IMR-90 (cell line): ENCODE measurements around the gene ERBB4. TPM values are rescaled to one million over a fixed set of nuclear protein-coding genes. Genes with fewer than 3 reads are reported as not detected.

ENCODE experiments used
- ATAC-seq: fragments of 200-7000 bp; cut with Tn5 transposase; 2 replicates; pipeline ENCODE4 v1.9.1; 2020; ENCODE audit warnings: low read depth, mild to moderate bottlenecking, moderate library complexity
- BruUV-seq: library from RNA; stranded (reverse); fragments of 400-500 nt; replicated peaks from 2 replicates; lab custom pipeline; 2021; lab: Mats Ljungman, UMichigan
- CTCF ChIA-PET: fragments of 300-600 bp; formaldehyde crosslinking; extraction: SDS; loops from one replicate; lab custom pipeline; 2021; ENCODE audit warnings: antibody characterized with exemption; lab: Yijun Ruan, JAX
- POLR2A ChIA-PET: fragments of 300-600 bp; sonication (Branson Sonifier 250); formaldehyde crosslinking; loops from one replicate; lab custom pipeline; 2022; ENCODE audit warnings: antibody characterized with exemption; ENCODE audit not compliant: unreplicated experiment; lab: Charles Lee
- DNase-seq: peaks from one replicate; pipeline ENCODE4 v3.0.0; 2013
- H2AFZ ChIP-seq: replicated peaks from 2 replicates; pipeline ENCODE3; 2013; ENCODE audit warnings: low read length, mild to moderate bottlenecking; ENCODE audit not compliant: poor library complexity
- H2AK5ac ChIP-seq: 2 replicates; pipeline ENCODE4 v1.6.1; 2013; ENCODE audit warnings: low read depth, low read length, inconsistent platforms
- H2AK9ac ChIP-seq: replicated peaks from 2 replicates; pipeline ENCODE3; 2013; ENCODE audit warnings: mild to moderate bottlenecking, low read depth, low read length, moderate library complexity; ENCODE audit not compliant: poor library complexity
- H2BK120ac ChIP-seq: 2 replicates; pipeline ENCODE4 v1.6.1; 2013; ENCODE audit warnings: low read depth, low read length, inconsistent platforms
- H2BK15ac ChIP-seq: 3 replicates; pipeline ENCODE4 v1.6.1; 2013; ENCODE audit warnings: low read depth, low read length, inconsistent platforms
- H2BK20ac ChIP-seq: 2 replicates; pipeline ENCODE4 v1.6.1; 2013; ENCODE audit warnings: low read depth, mild to moderate bottlenecking, inconsistent platforms, low read length, moderate library complexity
- H2BK5ac ChIP-seq: 2 replicates; pipeline ENCODE4 v1.6.1; 2013; ENCODE audit warnings: mild to moderate bottlenecking, low read depth, low read length, inconsistent platforms; ENCODE audit not compliant: poor library complexity, severe bottlenecking
- H3K14ac ChIP-seq: replicated peaks from 2 replicates; pipeline ENCODE4 v1.6.1; 2013; ENCODE audit warnings: low read depth, low read length, inconsistent platforms
- H3K18ac ChIP-seq: 2 replicates; pipeline ENCODE4 v1.6.1; 2013; ENCODE audit warnings: low read depth, low read length, control low read depth
- H3K23ac ChIP-seq: 2 replicates; pipeline ENCODE4 v1.6.1; 2013; ENCODE audit warnings: low read depth, low read length, inconsistent platforms
- H3K27ac ChIP-seq: 2 replicates; pipeline ENCODE4 v1.5.1; 2013; ENCODE audit warnings: mild to moderate bottlenecking, control low read depth, low read length; ENCODE audit not compliant: insufficient read depth
- H3K27me3 ChIP-seq: 2 replicates; pipeline ENCODE4 v1.6.1; 2013; ENCODE audit warnings: low read length; ENCODE audit not compliant: control insufficient read depth, insufficient read depth
- H3K36me3 ChIP-seq: 2 replicates; pipeline ENCODE4 v1.6.1; 2013; ENCODE audit warnings: low read length, mixed read lengths; ENCODE audit not compliant: control insufficient read depth, insufficient read depth
- H3K4ac ChIP-seq: 2 replicates; pipeline ENCODE4 v1.6.1; 2013; ENCODE audit warnings: low read depth, low read length, inconsistent platforms
- H3K4me1 ChIP-seq: 2 replicates; pipeline ENCODE4 v1.6.1; 2013; ENCODE audit warnings: low read length, mixed read lengths; ENCODE audit not compliant: control insufficient read depth, insufficient read depth
- H3K4me2 ChIP-seq: 2 replicates; pipeline ENCODE4 v1.6.1; 2013; ENCODE audit warnings: low read depth, mild to moderate bottlenecking, control low read depth, low read length, moderate library complexity
- H3K4me3 ChIP-seq: 2 replicates; pipeline ENCODE4 v1.5.1; 2013; ENCODE audit warnings: low read depth, mild to moderate bottlenecking, control low read depth, low read length, moderate library complexity; ENCODE audit not compliant: insufficient read depth
- H3K56ac ChIP-seq: 2 replicates; pipeline ENCODE4 v1.6.1; 2013; ENCODE audit warnings: low read length, inconsistent platforms; ENCODE audit not compliant: insufficient read depth; ENCODE audit errors: extremely low read depth
- H3K79me1 ChIP-seq, 2 experiments: 2 replicates each; pipeline ENCODE4 v1.6.1; 2013; ENCODE audit warnings: low read length in 2 of 2, inconsistent platforms in 1 of 2, low read depth in 1 of 2
- H3K9ac ChIP-seq: 2 replicates; pipeline ENCODE4 v1.6.1; 2013; ENCODE audit warnings: low read depth, low read length, control low read depth
- H3K9me1 ChIP-seq: 2 replicates; pipeline ENCODE4 v1.6.1; 2013; ENCODE audit warnings: low read length, inconsistent platforms; ENCODE audit not compliant: insufficient read depth
- H3K9me3 ChIP-seq: 2 replicates; pipeline ENCODE4 v1.6.1; 2013; ENCODE audit warnings: low read length; ENCODE audit not compliant: control insufficient read depth, insufficient read depth
- H4K20me1 ChIP-seq: 2 replicates; pipeline ENCODE4 v1.6.1; 2013; ENCODE audit warnings: low read length, inconsistent platforms; ENCODE audit not compliant: insufficient read depth
- H4K5ac ChIP-seq: 2 replicates; pipeline ENCODE4 v1.6.1; 2013; ENCODE audit warnings: mild to moderate bottlenecking, low read depth, low read length, control low read depth
- H4K8ac ChIP-seq, 2 experiments: 2 replicates each; pipeline ENCODE4 v1.6.1; 2013; ENCODE audit warnings: low read depth in 2 of 2, low read length in 2 of 2, control low read depth in 1 of 2, inconsistent platforms in 1 of 2
- H4K91ac ChIP-seq: 2 replicates; pipeline ENCODE4 v1.6.1; 2013; ENCODE audit warnings: low read depth, low read length, inconsistent platforms; ENCODE audit not compliant: insufficient read depth
- BHLHE40 ChIP-seq: fragments of 150-350 bp; IDR thresholded peaks from 2 replicates; pipeline ENCODE4 v1.6.1; 2016; ENCODE audit warnings: mild to moderate bottlenecking, low read depth, low read length
- CEBPB ChIP-seq: IDR thresholded peaks from 2 replicates; pipeline ENCODE4 v1.6.1; 2012; ENCODE audit warnings: low read depth, low read length, improper control_type of control experiment
- CHD1 ChIP-seq: IDR thresholded peaks from 2 replicates; pipeline ENCODE4 v1.6.1; 2012; ENCODE audit warnings: low read depth, low read length, improper control_type of control experiment
- FOS ChIP-seq: fragments of 150-350 bp; IDR thresholded peaks from 2 replicates; pipeline ENCODE4 v1.6.1; 2016; ENCODE audit warnings: low read depth, low read length
- MAFK ChIP-seq: IDR thresholded peaks from 2 replicates; pipeline ENCODE4 v1.6.1; 2012; ENCODE audit warnings: low read depth, low read length, improper control_type of control experiment
- NFE2L2 ChIP-seq: fragments of 150-350 bp; IDR thresholded peaks from 2 replicates; pipeline ENCODE4 v1.6.1; 2016; ENCODE audit warnings: low read depth, mild to moderate bottlenecking, low read length
- POLR2A ChIP-seq: IDR thresholded peaks from 2 replicates; pipeline ENCODE4 v1.6.1; 2012; ENCODE audit warnings: mild to moderate bottlenecking, low read depth, low read length
- RAD21 ChIP-seq: IDR thresholded peaks from 2 replicates; pipeline ENCODE4 v1.6.1; 2012; ENCODE audit warnings: low read length, improper control_type of control experiment
- RCOR1 ChIP-seq: IDR thresholded peaks from 2 replicates; pipeline ENCODE4 v1.6.1; 2012; ENCODE audit warnings: mild to moderate bottlenecking, low read length, improper control_type of control experiment; ENCODE audit not compliant: insufficient replicate concordance
- SMC3 ChIP-seq: fragments of 150-350 bp; IDR thresholded peaks from 2 replicates; pipeline ENCODE4 v1.6.1; 2016; ENCODE audit warnings: low read depth, mild to moderate bottlenecking, antibody characterized with exemption, low read length, moderate library complexity
- WGBS, 2 experiments: methylation state at CpG; one replicate each; pipeline versions ENCODE4 v1.1.5 to v1.1.7; 2013; ENCODE audit warnings: missing lambda C conversion rate in 2 of 2; ENCODE audit not compliant: insufficient read length in 1 of 2; ENCODE audit errors: extremely low coverage in 2 of 2; 5-methylcytosine and 5-hydroxymethylcytosine counted together
- dilution Hi-C: fragments of 300-500 bp; cut with HindIII; formaldehyde crosslinking; loops from one replicate; pipeline ENCODE4 v1.14.3; 2018; ENCODE audit warnings: low sequenced_read_pairs; ENCODE audit not compliant: unreplicated experiment
- in situ Hi-C: fragments of 300-500 bp; cut with MboI; formaldehyde crosslinking; loops from 3 replicates; pipeline ENCODE4 v1.14.3; 2019; ENCODE audit warnings: low sequenced_read_pairs, inconsistent platforms, mixed read lengths
- intact Hi-C: fragments of 100-400 bp; cut with micrococcal nuclease; formaldehyde crosslinking; loops from 2 replicates; pipeline ENCODE4 v1.10.0; 2022
- polyA plus RNA-seq, 3 experiments: library from polyadenylated mRNA; depleted of rRNA; stranded (reverse); fragments of >200 nt; gene quantifications; 2 replicates each; pipeline ENCODE4 v1.2.3, GENCODE V29; 2012; ENCODE audit warnings: low replicate concordance in 1 of 3
- total RNA-seq: library from RNA; depleted of rRNA; stranded (reverse); fragments of >200 nt; gene quantifications from 2 replicates; pipeline ENCODE4 v1.2.3, GENCODE V29; 2012
- TF ChIP-seq, protein P1 (sequence below): fragments of 150-350 bp; IDR thresholded peaks from 2 replicates; pipeline ENCODE4 v1.6.1; 2016; ENCODE audit warnings: low read depth, mild to moderate bottlenecking, low read length, moderate library complexity, borderline replicate concordance
- TF ChIP-seq, protein P2 (sequence below): conservative IDR thresholded peaks from 2 replicates; pipeline ENCODE4 v1.5.1; 2012; ENCODE audit warnings: mild to moderate bottlenecking, low read depth, low read length, improper control_type of control experiment

The ERBB4 gene
- total and polyA plus RNA-seq, 2 of the 4 experiments (the other 2 are of a cell fraction): not detected

DNA sequence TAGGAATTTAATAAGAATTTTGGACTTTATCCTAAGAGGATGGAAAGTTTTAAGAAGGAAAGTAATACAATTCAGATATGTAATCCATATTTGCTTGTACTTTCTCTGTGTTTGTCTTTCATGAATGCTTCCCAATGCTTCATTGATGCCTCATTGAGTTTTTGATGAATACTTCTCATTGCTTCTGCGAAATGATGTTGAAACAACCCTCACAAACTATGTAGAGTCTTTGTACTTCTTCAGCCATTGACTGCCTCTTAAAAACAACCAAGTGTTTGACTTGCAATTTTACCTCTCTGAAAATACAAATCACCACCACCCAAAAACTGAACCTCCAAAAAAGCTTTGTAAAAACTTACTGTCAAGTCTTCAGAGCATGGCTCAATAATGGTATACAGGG lies 424.1 kb downstream of the ERBB4 start:
- Histone ChIP-seq H3K79me1 (no peaks in the 10 kb centered on the region), H2AFZ (no peak overlapping the region), H3K27me3 (no peaks in the 10 kb centered on the region), H4K8ac (no peak overlapping the region), H3K36me3 (no peaks in the 10 kb centered on the region), H4K91ac (no peak overlapping the region), H2AK5ac (no peak overlapping the region), H3K4me3 (no peak overlapping the region), H3K9me1 (no peaks in the 10 kb centered on the region), H3K9ac (no peak overlapping the region), H3K9me3 (no peaks in the 10 kb centered on the region), H2AK9ac (no peak overlapping the region), H2BK5ac (no peak overlapping the region), H3K4ac (no peak overlapping the region), H3K27ac (no peak overlapping the region), H4K20me1 (no peaks in the 10 kb centered on the region), H2BK20ac (no peak overlapping the region), H3K4me1 (no peaks in the 10 kb centered on the region), H3K14ac (no peak overlapping the region), H2BK120ac (no peak overlapping the region), H3K23ac (no peak overlapping the region), H3K56ac (no peak overlapping the region), H3K4me2 (no peak overlapping the region), H2BK15ac (no peak overlapping the region), H4K5ac (no peak overlapping the region), H3K18ac (no peak overlapping the region)
- no peak for DNase-seq
- WGBS, 2 experiments: no CpG with 5 or more reads among the region's 1 CpG
- in situ Hi-C loops (no loop called here), intact Hi-C loops (no loop called here), dilution Hi-C loops (no loop called here)
- TF ChIP-seq RCOR1 (no peak), RAD21 (no peak), POLR2A (no peak), MAFK (no peak), FOS (no peak), BHLHE40 (no peak), SMC3 (no peak), CHD1 (no peak), NFE2L2 (no peak), CEBPB (no peak)
- TF ChIP-seq, protein P1, sequence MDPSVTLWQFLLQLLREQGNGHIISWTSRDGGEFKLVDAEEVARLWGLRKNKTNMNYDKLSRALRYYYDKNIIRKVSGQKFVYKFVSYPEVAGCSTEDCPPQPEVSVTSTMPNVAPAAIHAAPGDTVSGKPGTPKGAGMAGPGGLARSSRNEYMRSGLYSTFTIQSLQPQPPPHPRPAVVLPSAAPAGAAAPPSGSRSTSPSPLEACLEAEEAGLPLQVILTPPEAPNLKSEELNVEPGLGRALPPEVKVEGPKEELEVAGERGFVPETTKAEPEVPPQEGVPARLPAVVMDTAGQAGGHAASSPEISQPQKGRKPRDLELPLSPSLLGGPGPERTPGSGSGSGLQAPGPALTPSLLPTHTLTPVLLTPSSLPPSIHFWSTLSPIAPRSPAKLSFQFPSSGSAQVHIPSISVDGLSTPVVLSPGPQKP: no peak
- TF ChIP-seq, protein P2, sequence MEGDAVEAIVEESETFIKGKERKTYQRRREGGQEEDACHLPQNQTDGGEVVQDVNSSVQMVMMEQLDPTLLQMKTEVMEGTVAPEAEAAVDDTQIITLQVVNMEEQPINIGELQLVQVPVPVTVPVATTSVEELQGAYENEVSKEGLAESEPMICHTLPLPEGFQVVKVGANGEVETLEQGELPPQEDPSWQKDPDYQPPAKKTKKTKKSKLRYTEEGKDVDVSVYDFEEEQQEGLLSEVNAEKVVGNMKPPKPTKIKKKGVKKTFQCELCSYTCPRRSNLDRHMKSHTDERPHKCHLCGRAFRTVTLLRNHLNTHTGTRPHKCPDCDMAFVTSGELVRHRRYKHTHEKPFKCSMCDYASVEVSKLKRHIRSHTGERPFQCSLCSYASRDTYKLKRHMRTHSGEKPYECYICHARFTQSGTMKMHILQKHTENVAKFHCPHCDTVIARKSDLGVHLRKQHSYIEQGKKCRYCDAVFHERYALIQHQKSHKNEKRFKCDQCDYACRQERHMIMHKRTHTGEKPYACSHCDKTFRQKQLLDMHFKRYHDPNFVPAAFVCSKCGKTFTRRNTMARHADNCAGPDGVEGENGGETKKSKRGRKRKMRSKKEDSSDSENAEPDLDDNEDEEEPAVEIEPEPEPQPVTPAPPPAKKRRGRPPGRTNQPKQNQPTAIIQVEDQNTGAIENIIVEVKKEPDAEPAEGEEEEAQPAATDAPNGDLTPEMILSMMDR: no peak
- ChIA-PET CTCF (no interaction called here), POLR2A (no interaction called here)
- no peak for ATAC-seq
- no TSS peak for BruUV-seq
